Loucy (cell line): ENCODE data around the gene EPN2.

Source experiments
- CTCF ChIP-seq: fragments of 200-600 bp; sonication (generic); conservative IDR thresholded peaks from 2 replicates; pipeline ENCODE4 v1.5.1; 2014; ENCODE audit warnings: mild to moderate bottlenecking, antibody characterized with exemption, low read length
- EZH2phosphoT487 ChIP-seq: fragments of 200-600 bp; IDR thresholded peaks from 2 replicates; pipeline ENCODE4 v1.6.1; 2018; ENCODE audit warnings: antibody characterized with exemption, mild to moderate bottlenecking, moderate library complexity, borderline replicate concordance

GRCh38 chr17:19311016-19311415, 73.8 kb downstream of the EPN2 start:
- TF ChIP-seq CTCF, result no peak
- TF ChIP-seq EZH2phosphoT487, result no peak
